GM12892 (cell line): ENCODE data around the gene ADPRH.

ENCODE experiments used
- POLR2A ChIP-seq: IDR thresholded peaks from 2 replicates; pipeline ENCODE4 v1.6.1; 2011; ENCODE audit warnings: low read depth, low read length, control low read depth
- POLR2AphosphoS5 ChIP-seq: IDR thresholded peaks from 2 replicates; pipeline ENCODE4 v1.6.1; 2011; ENCODE audit warnings: low read depth, low read length, control low read depth

DNA sequence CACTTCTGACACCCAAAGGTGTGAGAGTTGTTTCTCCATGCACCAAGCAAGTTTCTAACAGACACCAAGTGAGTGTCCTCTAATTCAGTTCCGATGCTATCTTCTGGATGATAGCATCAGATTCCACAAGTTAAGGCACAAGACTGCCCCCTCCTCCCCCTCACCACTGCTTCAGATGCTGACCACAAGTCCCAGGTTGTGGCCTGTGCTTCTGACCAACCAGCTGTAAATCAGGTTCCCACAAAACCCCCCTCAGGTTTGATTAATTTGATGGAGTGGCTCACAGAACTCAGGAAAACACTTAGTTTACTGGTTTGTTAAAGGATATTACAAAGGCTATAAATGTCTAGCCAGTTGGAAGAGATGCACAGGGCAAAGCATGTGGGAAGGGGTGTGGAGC lies 11.4 kb downstream of the ADPRH start:
- TF ChIP-seq POLR2A, result no peak
- TF ChIP-seq POLR2AphosphoS5, result no peak
